Subcutaneous adipose tissue (tissue), 4 donors: ENCODE results near the gene ENTPD6. TPM values are rescaled to one million over a fixed set of nuclear protein-coding genes. Genes with fewer than 3 reads are reported as not detected.

Source experiments
- CTCF ChIP-seq: fragments of 450-650 bp; IDR thresholded peaks from one replicate; pipeline ENCODE4 v1.5.1; 2016; ENCODE audit warnings: low read depth, mild to moderate bottlenecking, control low read depth, antibody characterized with exemption, moderate library complexity
- total RNA-seq, 4 donors: library from RNA; depleted of rRNA; stranded (reverse); fragments of >200 nt; gene quantifications; one replicate each; pipeline ENCODE4 v1.1.0, GENCODE V29; 2016

ENTPD6 gene
- total RNA-seq, 4 donors from 2014 or later, result 41.3 to 82.5 (median 53.6) TPM

- no peak for TF ChIP-seq CTCF
These were observed 37.5 kb upstream of the ENTPD6 start for GRCh38 chr20:25158043-25158442.

- no peak for TF ChIP-seq CTCF
These were observed 35.0 kb upstream of the ENTPD6 start for GRCh38 chr20:25160467-25160866.

- TF ChIP-seq CTCF, result no peak
These were observed 34.6 kb upstream of the ENTPD6 start for GRCh38 chr20:25160897-25161296.

GRCh38 chr20:25165128-25165527 lies 30.4 kb upstream of the ENTPD6 start:
- no peak for TF ChIP-seq CTCF

- no peak for TF ChIP-seq CTCF
These were observed 22.2 kb upstream of the ENTPD6 start for GRCh38 chr20:25173321-25173720.

GRCh38 chr20:25173886-25174308 lies 21.6 kb upstream of the ENTPD6 start:
- TF ChIP-seq CTCF, result no peak

GRCh38 chr20:25176184-25176583 lies 19.3 kb upstream of the ENTPD6 start:
- TF ChIP-seq CTCF, result no peak
